MG63 (cell line): ENCODE results near the gene PRAMEF26. TPM values are rescaled to one million over a fixed set of nuclear protein-coding genes. Genes with fewer than 3 reads are reported as not detected.
"Not testable (repeated sequence)": the region's sequence is repeated elsewhere in the genome, so short reads cannot be mapped to it uniquely, and the experiment has no call there.

Experiments used
- DNase-seq: peaks from one replicate; pipeline ENCODE4 v3.0.0-alpha.2; 2020
- H3K27me3 ChIP-seq: fragments of 250-450 bp; sonication (Bioruptor Pico); 2 replicates; pipeline ENCODE4 v1.5.1; 2020; ENCODE audit warnings: mild to moderate bottlenecking, moderate library complexity
- H3K36me3 ChIP-seq: fragments of 250-450 bp; sonication (Bioruptor Pico); 2 replicates; pipeline ENCODE4 v1.5.1; 2020; ENCODE audit warnings: mild to moderate bottlenecking, moderate library complexity
- H3K4me3 ChIP-seq: fragments of 250-450 bp; sonication (Bioruptor Pico); 2 replicates; pipeline ENCODE4 v1.5.1; 2020; ENCODE audit warnings: mild to moderate bottlenecking, moderate library complexity
- H3K9me3 ChIP-seq: fragments of 250-450 bp; sonication (Bioruptor Pico); 2 replicates; pipeline ENCODE4 v1.5.1; 2020; ENCODE audit warnings: mild to moderate bottlenecking, moderate library complexity
- total RNA-seq: library from RNA; depleted of rRNA; stranded (reverse); fragments of >200 nt; shearing (Covaris generic); gene quantifications from 2 replicates; pipeline ENCODE4 v1.2.3, GENCODE V29; 2014; ENCODE audit warnings: low replicate concordance; rRNA removed

PRAMEF26 gene
- not detected in 2 replicates for total RNA-seq

DNA sequence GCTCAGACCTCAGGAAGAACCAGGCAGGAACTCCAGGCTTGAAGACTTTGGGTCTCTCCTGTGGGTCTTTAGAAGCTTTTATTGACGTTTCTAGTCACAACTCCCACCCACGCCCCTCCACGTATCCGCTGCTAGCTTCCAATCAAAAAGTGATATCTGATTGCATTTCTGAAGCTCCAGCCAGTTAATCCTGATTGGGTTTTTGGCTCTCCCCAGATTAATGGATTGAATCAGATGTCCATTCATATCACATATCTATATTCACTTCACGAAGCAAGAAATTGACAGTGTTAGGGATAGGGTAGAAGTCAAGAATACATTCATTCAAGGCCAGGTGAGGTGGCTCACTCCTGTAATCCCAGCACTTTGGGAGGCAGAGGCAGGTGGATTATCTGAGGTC lies at the start of gene PRAMEF26:
Gene PRAMEF26 (minus strand): TSS at position 101 of the 400 bp plus-strand sequence. CDS start 2,914 bp downstream, outside the sequence.
- H3K9me3 ChIP-seq, H3K27me3 ChIP-seq, H3K36me3 ChIP-seq, DNase-seq, H3K4me3 ChIP-seq: not testable (repeated sequence)

DNA sequence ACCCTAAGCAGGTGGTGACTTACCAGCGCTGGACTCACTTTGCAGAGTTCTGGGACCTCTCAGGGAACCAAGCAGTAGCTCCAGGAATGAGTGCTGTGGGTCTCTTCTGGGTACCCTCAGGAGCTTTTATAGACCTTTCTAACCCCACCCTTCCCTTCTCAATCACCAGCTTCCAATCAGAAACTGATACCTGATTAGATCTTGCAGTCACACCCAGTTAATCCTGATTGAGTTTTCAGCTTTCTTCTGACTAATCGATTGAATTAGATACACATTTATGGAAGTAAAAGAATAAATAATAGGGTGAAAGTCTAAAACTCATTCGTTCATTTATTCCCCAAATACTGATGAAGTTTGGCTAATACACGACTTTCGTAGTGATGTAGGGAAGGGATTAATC lies 45.5 kb upstream of the PRAMEF26 start, which contains the start of gene PRAMEF13:
Gene PRAMEF13 (minus strand): TSS at position 101 of the 400 bp plus-strand sequence. CDS start 1,820 bp downstream, outside the sequence.
- not testable (repeated sequence) for H3K27me3 ChIP-seq, H3K36me3 ChIP-seq, H3K9me3 ChIP-seq, DNase-seq, H3K4me3 ChIP-seq

- DNase-seq, H3K27me3 ChIP-seq: not testable (repeated sequence)
These were observed 15.7 kb upstream of the PRAMEF26 start, which contains the start of gene PRAMEF9 for GRCh38 chr1:13171548-13171947. Gene PRAMEF9, plus strand, starts transcription at chr1:13171848. Its CDS starts 3,433 bp downstream, at chr1:13175281.

DNA sequence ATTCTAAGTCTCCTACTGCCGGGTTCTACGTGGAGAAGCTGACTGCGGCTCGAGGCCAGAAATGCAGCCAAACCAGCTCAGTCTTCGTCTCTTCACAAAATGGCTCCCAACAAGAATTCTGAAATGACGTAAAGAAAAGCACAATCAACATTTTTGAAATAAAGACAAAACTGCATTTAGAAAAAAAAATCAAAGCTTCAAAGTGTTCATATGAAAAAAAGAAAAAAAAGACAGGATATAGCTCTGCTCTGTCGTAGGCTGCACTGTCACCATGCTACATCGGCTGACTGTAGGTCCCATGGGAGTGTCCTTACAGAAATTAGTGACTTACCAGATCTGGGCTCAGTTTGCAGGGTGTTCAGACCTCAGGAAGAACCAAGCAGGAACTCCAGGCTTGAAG lies 9.7 kb upstream of the PRAMEF26 start, which contains the start of gene HNRNPCL4:
Gene HNRNPCL4 (minus strand): TSS at position 101 of the 400 bp plus-strand sequence. CDS start 164 bp downstream, outside the sequence.
- not testable (repeated sequence) for H3K4me3 ChIP-seq, H3K36me3 ChIP-seq, H3K27me3 ChIP-seq, DNase-seq, H3K9me3 ChIP-seq

More at GRCh38 chr1:13171548-13171947, 15.7 kb upstream of the PRAMEF26 start, which contains the start of gene PRAMEF9:
- H3K36me3 ChIP-seq, H3K9me3 ChIP-seq, H3K4me3 ChIP-seq: not testable (repeated sequence)

DNA sequence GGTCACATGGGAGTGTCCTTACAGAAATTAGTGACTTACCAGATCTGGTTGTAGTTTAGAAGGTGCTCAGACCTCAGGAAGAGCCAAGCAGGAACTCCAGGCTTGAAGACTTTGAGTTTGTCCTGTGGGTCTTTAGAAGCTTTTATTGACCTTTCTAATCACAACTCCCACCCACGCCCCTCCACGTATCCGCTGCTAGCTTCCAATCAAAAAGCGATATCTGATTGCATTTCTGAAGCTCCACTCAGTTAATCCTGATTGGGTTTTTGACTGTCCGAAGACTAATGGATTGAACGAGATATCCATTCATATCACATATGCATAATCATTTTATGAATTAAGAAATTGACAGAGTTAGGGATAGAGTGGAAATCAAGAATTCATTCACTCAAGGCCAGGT lies 39.1 kb downstream of the PRAMEF26 start, which contains the start of gene HNRNPCL2:
Gene HNRNPCL2 (minus strand): TSS at position 101 of the 400 bp plus-strand sequence. CDS start 454 bp downstream, outside the sequence.
- not testable (repeated sequence) for H3K9me3 ChIP-seq, H3K4me3 ChIP-seq, H3K27me3 ChIP-seq, DNase-seq, H3K36me3 ChIP-seq

Other genes with a start within 250 kb of the PRAMEF26 start
- gene PRAMEF7, start 239.4 kb downstream of the PRAMEF26 start, total RNA-seq, result not detected in 2 replicates
- not detected in 2 replicates for gene PRAMEF6, start 208.4 kb downstream of the PRAMEF26 start, total RNA-seq
- not detected in 2 replicates for gene PRAMEF27, start 99.4 kb downstream of the PRAMEF26 start, total RNA-seq
- not detected in 2 replicates for gene HNRNPCL3, start 95.2 kb downstream of the PRAMEF26 start, total RNA-seq
- gene PRAMEF25, start 85.2 kb downstream of the PRAMEF26 start, total RNA-seq, result not detected in 2 replicates
- gene HNRNPCL2, start 39.2 kb downstream of the PRAMEF26 start, total RNA-seq, result not detected in 2 replicates
- not detected in 2 replicates for gene HNRNPCL4, start 9.6 kb upstream of the PRAMEF26 start, total RNA-seq
- gene PRAMEF9, start 15.8 kb upstream of the PRAMEF26 start, total RNA-seq, result not detected in 2 replicates
- not detected in 2 replicates for gene PRAMEF13, start 45.4 kb upstream of the PRAMEF26 start, total RNA-seq
- gene PRAMEF18, start 70.1 kb upstream of the PRAMEF26 start, total RNA-seq, result not detected in 2 replicates
- gene PRAMEF5, start 98.2 kb upstream of the PRAMEF26 start, total RNA-seq, result not detected in 2 replicates
- not detected in 2 replicates for gene PRAMEF8, start 129.1 kb upstream of the PRAMEF26 start, total RNA-seq
- not detected in 2 replicates for gene PRAMEF33, start 147.5 kb upstream of the PRAMEF26 start, total RNA-seq
- not detected in 2 replicates for gene PRAMEF15, start 159.6 kb upstream of the PRAMEF26 start, total RNA-seq
- gene PRAMEF14, start 191.1 kb upstream of the PRAMEF26 start, total RNA-seq, result not detected in 2 replicates
- not detected in 2 replicates for gene PRAMEF19, start 215.9 kb upstream of the PRAMEF26 start, total RNA-seq
- not detected in 2 replicates for gene PRAMEF17, start 233.6 kb upstream of the PRAMEF26 start, total RNA-seq